T-helper 2 cell (primary cell): ENCODE results near the gene SRPK1.
"Not testable (repeated sequence)": the region's sequence is repeated elsewhere in the genome, so short reads cannot be mapped to it uniquely, and the experiment has no call there.

ENCODE experiments used
- DNase-seq, 5 experiments: peaks; one replicate each; pipeline versions ENCODE4 v3.0.0 to v3.0.0-alpha.2; 2012 to 2022

The SRPK1 gene

DNA sequence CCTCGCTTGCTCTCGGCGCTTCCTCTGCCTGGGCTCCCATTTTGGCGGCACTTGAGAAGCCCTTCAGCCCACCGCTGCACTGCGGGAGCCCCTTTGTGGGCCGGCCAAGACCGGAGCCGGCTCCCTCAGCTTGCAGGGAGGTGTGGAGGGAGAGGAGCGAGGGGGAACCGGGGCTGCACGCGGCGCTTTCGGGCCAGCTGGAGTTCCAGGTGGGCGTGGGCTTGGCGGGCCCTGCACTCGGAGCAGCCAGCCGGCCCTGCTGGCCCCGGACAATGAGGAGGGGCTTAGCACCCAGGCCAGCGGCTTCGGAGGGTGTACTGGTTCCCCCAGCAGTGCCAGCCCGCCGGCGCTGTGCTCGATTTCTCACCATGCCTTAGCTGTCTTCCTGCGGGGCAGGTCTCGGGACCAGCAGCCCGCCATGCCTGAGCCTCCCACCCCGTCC, 10.2 kb upstream of the SRPK1 start:
- no peak for DNase-seq

DNA sequence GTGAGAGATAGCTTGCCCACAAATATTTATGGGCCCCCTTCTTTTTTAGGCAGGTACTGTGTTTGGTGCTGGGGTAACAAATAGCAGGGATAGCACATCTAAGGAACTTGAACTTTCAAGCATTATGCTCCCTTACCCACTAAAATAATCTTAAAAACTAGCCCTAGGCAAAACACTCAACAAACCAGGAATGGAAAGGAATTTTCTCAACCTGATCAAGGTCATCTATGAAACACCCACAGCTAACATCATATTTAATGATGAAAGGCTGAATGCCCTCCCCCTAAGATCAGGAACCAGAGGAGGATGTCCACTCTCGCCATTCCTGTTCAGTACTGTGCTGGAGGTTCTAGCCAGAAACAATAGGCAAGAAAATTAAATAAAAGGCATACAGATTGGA, 8.7 kb upstream of the SRPK1 start:
- no peak for DNase-seq

DNA sequence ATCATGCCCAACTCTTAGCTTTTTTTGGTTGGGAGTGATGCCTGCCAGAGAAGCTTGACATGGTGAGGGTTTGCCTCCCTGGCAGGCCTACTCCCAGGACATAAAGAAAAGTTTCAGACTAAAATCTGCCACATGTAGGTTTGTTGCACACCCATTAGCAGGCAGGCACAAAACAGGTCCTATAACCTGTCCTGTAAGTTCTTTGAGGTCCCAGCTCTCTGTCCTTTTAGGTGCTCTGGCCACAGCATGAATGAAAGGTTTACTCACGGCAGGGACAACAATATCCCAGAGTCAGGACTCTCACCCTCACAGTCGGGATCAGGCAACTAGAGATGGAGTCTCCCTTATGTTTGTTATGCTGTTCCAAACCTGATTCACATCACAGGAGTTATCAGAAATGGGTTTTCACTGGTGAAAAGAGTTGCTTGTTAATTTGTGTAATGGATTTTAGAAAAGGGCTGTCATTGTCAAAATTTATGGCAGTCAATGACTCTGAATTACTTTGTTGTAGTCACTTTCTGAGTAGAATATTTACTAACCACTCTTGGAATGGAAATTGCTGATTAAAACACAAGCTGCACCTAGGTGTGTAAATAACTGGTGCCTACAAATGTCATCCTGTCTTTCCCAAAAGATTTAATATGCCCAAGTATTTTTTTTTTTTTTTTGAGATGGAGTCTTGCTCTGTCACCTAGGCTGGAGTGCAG, 5.8 kb upstream of the SRPK1 start:
- DNase-seq = no peak

DNA sequence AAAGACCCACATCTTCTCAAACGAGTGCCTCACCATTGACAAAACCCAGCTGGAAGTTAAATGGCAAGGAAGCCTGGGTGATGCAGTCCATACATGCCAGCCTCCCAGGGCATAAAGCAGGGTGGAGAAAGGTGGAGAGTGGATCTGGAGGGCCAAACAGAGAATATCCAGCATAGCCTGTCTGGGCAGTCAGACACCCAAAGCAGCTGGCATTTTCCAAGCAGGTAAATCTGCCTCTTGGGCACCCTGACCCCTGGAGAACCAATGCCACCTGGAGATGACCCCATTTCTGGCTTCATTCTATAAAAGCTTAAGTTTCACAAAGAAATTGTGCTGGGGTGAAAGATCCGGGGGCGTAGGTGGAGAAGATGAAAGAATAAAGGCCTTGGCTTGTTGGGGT, 5.1 kb upstream of the SRPK1 start:
- DNase-seq = no peak

DNA sequence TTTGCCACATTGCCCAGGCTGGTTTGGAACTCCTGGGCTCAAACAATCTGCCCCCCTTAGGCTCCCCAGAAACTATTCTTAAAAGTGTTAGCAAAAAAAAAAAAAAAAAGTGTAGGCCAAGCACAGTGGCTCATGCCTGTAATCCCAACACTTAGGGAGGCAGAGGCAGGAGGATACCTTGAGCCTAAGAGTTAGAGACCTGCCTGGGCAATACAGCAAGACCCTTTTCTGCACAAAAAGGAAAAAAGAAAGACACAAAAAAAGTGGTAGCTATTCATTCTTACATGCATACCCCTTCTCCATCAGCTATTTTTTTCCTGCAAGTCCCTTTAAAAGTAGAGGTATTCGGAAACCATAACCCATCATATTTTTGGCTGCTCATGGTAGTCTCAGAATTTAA, 3.2 kb upstream of the SRPK1 start:
- DNase-seq = no peak

DNA sequence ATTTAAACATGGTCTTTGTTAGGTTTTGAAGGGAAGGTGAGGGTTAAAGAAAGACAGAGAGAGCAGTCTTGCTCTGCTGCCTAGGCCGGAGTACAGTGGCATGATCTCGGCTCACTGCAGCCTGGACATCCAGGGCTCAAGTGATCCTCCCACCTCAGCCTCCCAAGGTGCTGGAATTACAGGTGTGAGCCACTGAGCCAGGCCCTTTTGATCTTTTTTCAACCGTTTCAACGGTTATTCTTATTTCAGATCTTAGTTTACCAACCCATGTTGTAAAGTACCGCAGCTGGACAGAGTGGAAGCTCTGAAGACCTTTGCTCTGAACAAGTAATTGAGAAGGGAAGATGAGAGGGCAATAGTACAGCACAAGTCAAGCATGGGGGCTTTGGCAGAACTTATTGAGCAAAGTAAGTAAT, 1.2 kb upstream of the SRPK1 start:
- DNase-seq = no peak

DNA sequence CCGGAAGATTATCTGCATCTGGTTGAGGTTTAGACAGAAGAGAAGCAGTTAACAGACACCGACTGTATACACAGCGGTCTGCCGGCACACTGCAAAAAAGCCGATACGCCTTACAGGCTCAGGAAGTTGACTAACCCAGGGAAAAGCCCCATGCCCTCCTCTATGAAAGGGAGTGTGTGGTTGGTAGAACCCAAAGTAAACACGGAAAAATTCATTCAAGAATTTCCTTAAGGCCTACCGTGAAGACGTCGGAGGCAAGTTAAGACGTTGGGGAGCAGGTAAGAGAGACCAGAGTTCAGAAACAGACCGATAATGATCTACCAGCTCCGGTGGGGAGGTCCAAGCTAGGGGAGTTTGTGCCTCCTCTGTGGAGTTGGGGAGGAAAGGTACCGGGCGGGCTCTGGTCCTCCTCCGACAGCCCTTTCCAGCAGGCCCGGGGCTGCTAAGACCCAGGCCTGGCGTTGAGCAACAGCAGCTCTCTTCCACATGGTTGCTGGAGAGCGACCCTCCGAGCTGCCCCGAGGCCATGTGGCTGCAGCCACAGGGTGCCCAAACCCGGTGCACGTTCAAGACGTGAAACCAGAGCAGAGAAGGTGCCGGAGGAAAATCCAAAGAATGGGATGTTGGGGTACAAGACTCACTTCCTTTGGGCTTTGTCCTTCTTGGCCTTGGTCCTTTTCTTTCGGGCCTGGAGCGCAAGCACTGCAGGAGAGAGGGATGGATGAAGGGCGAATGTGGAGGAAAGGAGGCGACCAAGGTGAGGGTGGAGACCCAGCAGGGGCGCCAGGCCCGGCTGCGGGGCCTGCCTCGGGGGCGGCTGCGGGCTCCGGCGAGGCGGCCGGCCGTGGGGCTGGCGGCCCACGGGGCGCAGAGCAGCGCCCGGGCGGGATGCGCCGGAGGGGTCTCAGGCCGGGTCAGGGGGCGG, 809 bp downstream of the SRPK1 start:
- peak; percentile 11 to 57 (median 43) for DNase-seq

DNA sequence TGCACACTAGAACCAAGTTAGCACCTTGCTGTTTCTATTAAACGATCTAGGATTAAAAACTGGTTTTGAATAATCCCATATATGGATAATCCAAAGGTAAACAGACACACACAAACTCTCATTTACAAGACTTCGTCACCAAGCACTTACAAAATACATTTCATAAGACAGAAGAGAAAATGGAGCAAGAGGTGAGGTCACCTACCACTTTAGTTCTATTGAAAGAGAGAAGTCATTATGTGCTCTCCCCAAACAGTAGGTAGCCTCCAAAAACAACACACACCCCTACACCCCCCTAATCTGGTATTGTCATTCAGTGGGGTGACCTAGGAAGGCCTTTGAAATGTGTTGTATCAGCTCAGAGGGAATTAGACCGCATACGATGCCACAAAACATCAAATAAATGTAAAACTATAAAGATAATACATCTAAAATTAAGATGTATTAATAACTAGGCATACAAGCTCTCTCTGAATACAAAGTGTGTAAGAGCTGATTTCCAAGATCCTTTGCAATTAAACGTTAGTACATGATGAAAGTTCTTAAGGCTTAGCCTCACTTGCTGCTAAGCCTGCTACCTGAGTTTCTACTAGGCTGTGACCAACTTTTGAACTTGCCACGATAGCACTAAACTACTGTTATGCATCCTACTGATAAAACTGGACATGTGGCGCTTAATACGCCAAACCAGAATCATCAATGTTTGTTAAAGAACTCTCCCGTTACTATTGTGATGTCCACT, 1.6 kb downstream of the SRPK1 start:
- DNase-seq = peak in 2 of 5 experiments; percentile 1 to 47

DNA sequence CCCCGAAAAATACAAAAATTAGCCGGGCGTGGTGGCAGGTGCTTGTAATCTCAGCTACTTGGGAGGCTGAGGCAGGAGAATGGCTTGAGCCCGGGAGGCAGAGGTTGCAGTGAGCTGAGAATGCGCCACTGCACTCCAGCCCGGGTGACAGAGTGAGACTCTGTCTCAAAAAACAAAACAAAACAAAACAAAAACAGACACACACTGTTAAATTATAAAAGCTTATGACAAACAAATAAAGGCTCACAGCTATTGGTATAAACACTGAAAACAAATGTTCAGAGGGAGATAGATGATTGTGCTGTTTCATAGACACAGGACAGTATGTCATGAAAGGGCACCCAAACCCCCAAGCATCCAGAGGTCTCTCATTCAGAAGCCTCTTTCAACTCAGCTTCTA, 4.0 kb downstream of the SRPK1 start:
- DNase-seq = not testable (repeated sequence)

DNA sequence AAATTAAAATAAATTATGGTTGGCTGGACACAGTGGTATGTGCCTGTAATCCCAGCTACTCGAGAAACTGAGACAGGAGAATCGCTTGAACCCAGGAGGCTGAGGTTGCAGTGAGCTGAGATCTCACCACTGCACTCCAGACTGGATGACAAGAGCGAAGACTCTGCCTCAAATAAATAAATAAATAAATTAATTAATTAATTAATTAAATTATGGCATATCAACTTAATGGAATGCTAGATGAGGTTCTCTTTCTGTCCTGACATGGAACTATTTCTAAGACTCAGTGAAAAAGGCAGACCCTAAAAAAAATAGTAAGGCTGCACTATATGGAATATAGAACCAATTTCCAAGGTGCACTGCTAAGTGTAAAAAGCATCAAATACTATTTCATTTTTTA, 4.8 kb downstream of the SRPK1 start:
- no peak for DNase-seq

DNA sequence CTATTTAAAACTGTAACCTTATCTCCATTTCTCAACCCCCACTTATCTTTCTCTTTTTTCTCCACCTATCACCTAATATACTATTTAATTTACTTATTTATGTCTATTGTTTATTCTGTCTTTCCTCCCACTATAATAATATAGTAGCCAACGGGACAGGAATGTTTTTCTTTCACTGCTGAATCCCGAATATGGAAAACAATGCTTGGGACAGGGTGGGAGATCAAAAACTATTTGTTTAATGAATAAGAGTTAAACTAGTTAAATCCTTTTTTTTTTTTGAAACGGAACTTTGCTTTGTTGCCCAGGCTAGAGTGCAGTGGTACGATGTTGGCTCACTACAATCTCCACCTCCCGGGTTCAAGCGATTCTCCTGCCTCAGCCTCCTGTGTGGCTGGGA, 6.4 kb downstream of the SRPK1 start:
- no peak for DNase-seq

DNA sequence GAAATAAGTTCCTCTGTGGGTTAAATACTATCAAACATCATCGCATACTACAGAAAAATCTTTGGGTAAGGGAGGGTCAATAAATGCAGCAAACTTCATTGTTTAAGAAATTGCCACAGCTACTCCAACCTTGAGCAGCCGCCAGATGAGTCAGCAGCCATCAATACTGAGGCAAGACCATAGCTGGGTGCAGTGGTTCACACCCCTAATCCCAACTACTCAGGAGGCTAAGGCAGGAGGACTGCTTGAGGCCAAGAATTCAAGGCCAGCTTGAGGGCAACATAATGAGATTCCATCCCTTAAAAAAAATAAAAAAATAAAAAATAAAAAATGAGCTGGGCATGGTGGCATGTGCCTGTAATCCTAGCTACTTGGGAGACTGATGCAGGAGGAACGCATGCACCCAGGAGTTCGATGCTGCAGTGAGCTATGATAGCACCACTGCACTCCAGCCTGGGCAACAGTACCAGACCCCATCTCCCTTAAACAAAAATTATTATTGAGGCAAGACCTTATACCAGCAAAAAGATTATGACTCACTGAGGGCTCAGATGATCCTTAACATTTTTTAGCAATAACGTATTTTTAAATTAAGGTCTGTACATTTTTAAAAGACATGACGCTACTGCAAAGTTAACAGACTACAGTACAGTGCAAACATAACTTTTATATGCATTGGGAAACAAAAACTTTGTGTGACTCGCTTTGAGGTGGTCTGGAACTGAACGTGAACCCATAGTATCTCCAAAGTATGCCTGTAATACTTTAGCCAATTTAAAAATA, 8.8 kb downstream of the SRPK1 start:
- no peak for DNase-seq

DNA sequence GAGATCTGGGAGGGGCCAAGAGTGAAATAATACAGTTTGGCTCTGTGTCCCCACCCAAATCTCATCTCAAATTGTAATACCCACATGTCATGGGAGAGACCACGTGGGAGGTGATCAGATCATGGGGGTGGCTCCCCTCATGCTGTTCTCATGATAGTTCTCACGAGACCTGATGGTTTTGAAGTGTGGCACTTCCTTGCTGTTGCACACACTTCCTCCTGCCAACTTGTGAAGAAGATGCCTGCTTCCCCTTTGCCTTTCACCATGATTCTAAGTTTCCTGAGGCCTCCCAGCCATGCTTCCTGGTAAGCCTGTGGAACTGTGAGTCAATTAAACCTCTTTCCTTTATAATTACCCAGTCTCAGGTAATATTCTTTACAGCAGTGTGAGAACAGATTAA, 11.3 kb downstream of the SRPK1 start:
- DNase-seq = not testable (repeated sequence)

DNA sequence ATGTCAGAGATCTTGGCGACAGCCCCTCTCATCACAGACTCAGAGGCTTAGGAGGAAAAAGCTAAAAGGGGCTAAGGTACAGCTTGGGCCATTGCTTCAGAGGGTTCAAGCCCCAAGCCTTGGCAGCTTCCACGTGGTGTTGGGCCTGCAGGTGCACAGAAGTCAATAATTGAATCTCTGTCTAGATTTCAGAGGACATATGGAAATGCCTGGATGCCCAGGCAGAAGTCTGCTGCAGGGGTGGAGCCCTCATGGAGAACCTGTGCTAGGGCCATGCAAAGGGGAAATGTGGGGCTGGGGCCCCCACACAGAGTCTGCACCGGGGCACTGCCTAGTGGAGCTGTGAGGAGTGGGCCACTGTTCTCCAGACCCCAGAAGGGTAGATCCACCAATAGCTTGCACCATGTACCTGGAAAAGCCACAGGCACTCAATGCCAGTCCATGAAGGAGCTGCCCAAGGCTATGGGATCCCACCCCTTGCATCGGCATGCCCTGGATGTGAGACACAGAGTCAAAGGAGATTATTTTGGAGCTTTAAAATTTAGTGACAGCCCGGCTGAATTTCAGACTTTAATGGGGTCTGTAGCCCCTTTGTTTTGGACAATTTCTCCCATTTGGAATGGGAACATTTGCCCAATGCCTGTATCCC, 12.0 kb downstream of the SRPK1 start:
- DNase-seq = peak in 1 of 5 experiments; percentile 12

DNA sequence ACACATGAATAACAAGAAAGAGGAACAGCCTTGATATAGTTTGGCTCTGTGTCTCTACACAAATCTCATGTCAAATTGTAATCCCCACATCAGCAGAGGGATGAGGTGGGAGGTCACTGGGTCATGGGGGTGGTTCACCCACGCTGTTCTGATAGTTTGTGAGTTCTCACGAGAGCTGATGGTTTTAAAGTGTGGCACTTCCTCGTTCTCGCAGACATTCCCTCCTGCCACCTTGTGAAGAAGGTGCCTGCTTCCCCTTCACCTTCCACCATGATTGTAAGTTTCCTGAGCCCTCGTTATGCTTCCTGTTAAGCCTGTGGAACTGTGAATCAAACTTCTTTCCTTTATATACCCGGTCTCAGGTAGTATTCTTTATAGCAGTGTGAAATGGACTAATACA, 13.1 kb downstream of the SRPK1 start:
- DNase-seq = no peak

DNA sequence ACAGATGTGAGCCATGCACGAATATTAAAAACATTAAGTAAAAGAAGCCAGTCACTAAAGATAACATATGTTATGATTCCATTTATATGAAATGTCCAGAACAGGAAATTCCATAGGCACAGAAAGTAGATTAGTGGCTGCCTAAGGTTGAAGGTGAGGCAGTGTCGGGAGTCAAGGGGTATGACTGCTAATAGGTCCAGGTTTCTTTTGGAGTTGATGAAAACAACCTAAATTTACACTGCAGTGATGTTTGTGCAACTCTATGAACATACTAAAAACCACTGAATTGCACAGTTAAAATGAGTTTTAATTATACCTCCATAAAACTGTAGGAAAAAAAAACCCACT, 14.4 kb downstream of the SRPK1 start:
- DNase-seq = no peak

DNA sequence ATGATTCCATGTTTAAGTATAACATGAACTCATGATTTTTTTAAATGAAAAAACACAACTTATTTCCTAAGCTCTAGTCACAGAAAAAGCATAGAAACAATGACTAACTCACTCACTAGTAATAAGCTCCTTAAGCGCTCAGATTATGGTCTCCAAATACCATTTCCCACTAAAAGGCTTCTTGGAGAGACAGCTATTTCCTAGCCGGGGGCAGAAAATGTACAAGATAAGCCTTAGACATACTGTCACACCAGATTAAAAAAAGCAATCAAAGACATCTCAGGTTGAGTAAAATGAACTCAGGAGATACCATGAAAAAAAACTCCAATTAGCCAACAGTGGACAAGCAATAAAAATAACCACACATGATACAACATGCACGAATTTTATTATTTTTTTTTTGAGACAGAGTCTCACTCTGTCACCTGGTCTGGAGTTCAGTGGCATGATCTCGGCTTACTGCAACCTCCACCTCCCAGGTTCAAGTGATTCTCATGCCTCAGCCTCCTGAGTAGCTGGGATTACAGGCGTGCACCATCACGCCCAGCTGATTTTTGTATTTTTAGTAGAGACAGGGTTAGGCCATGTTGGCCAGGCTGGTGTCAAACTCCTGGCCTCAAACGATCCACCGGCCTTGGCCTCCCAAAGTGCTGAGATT, 14.9 kb downstream of the SRPK1 start:
- no peak for DNase-seq

DNA sequence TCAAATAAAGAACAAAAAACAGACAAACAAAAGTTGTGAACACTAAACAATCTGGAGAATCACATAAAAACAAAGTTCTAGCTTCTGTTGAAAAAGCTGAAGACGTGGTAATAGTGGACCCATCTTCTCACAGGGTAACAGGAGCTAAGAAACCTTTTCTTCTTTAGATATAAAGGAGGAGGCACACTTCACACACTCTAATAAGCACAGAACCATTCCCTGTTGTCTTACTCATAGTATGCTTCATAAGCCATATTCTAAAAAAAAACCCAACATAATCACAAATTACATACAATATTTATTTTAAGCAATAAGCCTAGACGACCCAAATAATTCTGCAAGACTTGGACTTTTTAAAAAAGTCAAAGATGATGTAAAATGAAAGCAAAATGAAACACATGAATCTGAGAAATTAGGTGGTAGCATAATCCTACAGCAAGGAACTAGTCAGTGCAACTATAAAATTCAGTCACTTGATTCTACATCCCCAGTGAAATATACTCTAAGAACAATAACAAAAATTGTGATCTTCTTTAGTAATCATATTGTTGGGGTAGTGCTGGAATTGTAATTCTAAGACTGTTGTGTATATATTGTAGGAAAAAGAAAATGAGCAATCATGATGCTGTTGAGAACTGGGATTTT, 15.6 kb downstream of the SRPK1 start:
- no peak for DNase-seq

DNA sequence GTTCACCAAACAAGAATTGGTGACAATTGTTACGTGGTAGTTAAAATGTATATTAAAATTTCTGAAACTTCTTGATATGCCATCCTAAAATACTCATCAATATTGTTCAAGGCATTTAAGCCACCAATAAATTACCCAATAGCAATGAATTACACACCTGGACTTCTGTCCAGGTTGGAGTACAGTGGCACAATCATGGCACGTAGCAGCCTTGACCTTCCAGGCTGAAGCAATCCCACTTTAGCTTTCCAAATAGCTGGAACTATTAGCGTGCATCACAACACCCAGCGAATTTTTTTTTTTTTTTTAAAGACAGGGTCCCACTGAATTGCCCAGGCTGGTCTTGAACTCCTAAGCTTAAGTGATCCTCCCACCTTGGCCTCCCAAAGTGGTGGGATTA, 17.2 kb downstream of the SRPK1 start:
- no peak for DNase-seq

DNA sequence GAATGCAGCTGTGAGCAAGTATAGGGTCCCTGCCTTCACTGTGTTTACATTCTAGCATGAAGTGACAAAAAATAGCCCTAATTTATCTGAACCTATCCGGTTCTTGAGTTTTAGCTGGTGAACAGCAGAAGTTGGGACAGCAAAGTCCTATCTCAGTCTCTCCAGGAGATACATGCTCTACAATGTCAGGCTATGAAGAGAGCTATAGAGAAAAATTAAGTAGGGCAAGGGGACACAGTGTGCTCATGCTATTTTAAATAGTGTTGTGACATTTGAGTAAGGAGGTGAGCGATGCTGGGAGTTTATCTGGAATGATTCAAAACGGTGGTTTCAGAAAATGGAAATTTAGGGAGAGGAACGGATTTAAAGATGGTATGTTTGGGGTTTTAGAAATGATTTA, 20.4 kb downstream of the SRPK1 start:
- no peak for DNase-seq

DNA sequence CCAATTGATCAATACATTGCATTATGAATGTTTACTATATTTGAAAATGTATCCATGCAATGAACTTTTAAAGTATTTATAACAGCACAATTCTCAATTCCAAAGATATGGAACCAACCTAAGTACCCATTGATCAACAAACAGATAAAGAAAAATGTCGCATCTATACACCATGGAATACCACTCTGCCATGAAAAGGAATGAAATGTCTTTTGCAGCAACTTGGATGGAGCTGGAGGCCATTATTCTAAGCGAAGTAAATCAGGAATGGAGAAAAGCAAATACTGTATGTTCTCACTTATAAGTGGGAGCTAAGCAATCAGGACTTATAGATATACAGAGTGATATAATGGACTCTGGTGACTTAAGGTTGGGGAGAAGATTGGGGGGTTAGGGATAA, 22.9 kb downstream of the SRPK1 start:
- DNase-seq = no peak
